Cortex of kidney (tissue), 1 donor: ENCODE data around the gene FOXJ3.

Experiments used
- DNase-seq: peaks from one replicate; lab custom pipeline; 2025; lab: John Stamatoyannopoulos, UW

FOXJ3 gene

DNA sequence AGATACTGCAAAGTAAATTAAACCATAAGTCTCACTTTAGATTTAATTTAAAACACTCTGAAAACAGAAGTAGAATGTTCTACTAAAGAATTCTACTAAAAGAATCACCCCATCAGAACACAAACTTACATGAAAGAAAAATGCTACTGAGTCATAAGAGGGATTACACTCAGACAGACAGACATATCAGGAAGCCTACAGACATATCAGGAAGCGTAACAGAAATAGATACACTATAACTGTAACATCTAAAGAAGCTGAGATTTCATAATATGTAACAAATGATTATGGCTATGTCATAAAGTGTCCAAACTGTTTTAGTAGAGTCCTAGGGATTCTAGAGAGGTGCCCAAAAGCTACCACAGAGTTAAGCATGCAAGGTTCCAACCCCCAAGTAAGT, 23.9 kb downstream of the FOXJ3 start:
- no peak for DNase-seq

DNA sequence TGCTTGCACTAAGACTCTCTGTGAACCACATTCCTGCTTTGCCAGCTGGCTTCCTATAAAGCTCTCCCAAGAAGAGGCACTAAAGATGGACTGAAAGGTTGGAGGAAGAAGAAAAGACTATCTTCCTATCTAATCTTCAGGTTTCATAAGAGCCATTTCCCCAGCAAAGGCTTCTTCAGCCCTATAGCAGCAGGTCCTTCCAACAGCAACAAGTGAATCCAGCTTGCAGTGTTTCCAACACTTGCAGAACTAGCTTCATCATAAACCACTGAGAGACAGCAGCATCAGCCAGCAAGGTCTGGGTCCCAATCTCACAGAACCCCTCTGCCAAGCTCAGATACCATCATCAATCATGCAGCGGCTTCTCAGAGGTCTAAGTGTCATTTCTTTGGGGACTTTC, 28.1 kb downstream of the FOXJ3 start:
- DNase-seq = no peak

DNA sequence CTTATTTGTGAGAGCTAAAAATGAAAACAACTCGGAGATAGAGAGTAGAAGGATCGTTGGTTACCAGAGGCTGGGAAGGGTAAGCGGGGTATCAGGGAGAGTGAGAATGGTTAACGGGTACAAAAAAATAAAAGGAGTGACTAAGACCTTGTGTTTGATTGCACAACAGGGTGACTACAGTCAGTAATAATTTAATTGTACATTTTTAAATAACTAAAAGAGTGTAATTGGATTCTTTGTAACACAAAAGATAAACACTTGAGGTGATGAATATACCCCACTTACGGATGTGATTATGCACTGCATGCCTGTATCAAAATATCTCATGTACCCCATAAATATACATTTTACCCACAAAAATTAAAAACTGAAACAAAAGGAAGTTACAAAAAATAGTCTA, 29.4 kb downstream of the FOXJ3 start:
- DNase-seq = no peak

DNA sequence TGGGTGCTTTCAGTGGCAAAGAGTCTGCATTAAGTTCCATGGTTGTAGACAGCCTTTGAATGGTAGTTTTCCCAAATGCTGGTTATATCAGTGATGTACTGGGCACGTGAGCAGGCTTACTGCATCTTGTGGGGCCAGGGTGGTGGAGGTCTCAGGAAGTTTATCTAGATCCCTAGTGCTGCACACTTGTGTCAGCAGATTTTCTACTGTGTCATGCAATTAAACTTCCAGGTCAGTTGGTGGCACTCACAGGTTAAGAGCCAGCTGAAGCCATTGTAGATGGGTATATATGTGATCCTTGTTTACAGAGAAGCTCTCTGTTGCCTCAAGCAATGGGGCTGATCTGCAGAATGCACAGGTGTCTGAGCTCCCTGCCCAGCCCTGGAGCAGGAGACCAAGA, 33.0 kb downstream of the FOXJ3 start:
- DNase-seq = no peak

DNA sequence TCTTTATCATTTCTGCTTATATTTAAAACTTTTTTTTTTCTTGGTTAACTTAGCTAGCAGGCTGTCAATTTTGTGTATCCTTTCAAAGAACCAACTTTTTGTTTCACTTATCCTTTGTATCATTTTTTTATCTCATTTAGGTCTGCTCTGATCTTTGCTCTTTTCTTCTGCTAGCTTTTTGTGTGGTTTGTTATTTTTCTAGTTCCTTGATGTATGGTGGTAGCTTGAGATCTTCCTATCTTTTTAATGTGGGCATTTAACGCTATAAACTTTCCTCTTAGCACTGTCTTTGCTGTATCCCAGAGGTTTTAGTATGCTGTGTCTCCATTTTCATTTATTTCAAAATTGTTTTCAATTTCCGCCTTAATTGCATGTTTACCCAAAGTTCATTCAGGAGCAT, 36.5 kb downstream of the FOXJ3 start:
- DNase-seq = no peak

DNA sequence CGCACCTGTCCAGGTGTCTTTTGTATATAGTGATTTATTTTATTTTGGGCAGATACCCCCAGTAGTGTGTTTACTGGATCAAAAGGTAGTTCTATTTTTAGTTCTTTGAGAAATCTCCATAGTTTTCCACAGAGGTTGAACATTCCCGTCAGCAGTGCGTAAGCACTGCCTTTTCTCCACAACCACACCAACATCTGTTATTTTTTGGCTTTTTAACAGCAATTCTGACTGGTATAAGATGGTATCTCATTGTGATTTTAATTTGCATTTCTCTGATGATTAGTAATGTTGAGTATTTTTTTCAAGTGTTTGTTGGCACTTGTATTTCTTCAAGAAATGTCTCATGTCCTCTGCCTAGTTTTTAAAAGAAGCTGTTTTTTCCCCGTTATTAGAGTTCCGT, 39.2 kb downstream of the FOXJ3 start:
- no peak for DNase-seq

DNA sequence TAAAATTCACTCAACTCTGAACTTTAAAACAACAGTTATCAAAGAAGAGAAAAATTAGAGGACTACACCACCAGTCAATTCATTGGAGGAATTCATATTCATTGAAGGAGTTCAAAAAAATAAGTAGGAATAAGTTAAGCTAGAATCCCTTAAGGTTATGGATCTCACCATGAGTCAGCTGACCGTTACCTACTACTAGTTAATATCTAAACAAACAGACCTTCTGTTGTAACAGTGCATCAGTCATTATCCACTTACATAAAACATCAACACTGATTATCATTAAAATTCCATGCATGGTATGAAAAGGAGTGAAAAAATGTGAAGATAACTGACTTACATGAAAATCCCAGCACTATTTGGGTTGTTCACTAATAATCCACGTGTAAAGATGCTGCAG, 44.9 kb downstream of the FOXJ3 start:
- no peak for DNase-seq

DNA sequence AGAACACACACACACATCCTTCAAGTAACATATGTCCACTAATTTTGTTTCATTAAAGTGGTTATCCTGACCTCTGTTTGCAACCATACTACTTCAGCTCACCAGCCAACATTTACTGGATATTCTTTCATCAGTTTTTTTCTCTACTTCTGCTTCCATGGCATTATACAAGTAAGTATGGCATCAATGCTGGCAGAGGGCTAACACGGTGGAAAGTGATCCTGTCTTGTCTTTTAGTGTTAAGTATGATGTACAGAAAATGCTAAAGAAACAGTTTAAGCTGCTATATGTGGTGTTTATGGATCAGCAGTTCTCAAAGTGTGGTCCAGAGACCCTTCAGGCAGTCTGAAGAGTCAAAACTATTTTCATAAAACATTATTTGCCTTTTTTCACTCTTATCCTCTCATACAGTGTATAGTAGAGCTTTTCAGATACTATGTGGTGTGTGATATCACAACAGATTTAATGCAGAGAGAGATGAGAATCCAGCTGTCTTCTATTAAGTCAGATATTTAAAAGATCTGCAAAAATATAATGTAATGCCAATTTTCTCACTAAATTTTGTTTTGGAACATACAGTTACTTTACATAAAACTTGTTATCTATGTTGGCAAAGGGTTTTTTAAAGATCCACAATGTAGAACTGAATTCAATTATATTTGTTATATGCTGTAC, 46.6 kb downstream of the FOXJ3 start:
- DNase-seq = no peak

DNA sequence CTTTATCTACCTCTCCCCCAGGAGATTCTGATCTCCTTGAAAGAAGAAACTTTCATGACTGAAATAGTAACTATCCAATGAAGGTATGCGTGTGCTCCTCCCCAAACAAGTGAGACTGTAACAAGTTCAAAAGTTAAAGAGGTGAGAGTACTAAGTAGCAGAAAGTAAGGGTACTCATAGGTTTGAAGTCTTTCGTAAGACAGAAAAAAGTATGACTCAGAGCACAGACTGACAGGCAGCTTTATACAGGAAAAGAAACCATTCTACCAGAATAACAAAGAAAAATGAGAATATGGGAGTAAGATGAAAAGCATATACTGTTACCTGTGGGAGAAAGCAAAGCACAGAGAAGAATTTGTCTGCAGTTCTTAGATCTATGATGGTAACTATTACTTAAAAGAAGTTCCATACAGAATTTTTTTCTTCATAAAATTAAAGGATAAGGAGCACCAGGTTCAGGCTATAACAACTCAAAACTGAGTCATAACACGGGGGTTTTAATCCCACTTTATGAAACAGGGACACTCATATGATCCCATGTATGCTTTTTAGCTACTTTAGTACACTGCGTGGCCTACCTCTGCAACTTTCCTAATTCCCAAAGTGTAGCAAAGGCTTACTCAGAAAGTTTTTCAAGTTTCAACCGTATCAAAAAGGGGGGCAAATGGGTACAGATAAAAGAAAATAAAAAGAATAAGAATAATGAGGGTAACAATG, 52.0 kb downstream of the FOXJ3 start:
- no peak for DNase-seq

DNA sequence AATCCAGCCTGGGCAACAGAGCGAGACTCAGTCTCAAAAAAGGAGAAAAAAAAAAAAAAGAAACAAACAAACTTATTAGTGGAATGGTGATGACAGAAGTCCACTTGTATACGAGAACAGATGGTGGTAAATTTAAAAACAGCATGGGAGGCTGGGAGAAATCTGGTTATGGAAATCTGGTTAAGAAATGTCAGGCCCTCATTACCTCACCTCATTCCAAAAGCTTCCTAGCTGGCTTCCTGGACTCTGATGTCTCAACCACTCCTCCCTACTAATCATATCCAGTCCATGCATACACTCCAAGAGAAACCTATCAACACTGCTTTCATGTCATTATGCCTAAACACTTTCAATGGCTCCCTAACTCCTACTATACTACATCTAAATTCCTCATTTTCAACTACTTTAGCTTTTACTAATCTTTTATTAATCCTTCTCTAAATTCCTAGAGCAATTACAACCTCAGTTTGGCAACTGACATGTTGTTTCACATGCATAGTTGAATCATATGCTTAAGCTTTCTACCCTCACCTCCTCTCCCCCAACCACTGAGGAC, 52.9 kb downstream of the FOXJ3 start:
- no peak for DNase-seq

DNA sequence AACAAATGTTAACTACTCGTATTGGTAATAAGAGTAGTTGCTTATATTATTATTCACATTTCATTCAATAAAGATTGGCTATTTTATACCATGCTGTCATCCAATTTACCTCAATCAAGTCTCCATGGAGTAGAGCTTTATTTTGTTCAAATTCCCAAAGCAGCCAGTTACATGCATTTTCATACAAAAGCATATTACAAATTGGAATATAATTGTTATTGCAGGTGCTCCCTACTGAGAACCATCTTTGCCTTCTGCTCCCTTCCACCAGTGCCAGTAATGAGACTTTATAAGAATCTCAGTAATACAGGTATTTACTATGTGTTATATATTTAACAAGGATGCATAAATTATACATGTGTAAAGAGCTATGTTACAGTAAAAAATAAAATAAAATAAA, 54.2 kb downstream of the FOXJ3 start:
- no peak for DNase-seq

DNA sequence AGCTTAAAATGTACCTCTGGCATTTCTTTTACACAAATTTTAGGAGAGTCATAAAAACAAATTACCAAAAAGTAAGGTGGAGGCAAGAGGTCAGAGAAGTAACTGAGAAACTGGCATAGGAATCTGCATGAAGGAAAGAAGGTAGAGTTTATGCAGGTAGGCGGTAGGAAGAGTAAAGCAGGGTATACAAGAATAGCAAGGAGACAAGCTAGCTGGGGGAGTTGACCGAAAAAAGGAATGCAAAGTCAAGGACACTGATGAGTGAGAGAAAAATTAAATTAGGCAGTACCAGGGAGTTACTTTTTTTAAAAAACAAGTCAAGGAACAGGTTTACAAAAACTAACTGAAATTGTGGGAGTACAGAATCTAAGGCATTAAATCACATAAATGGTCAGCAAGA, 56.0 kb downstream of the FOXJ3 start:
- no peak for DNase-seq

DNA sequence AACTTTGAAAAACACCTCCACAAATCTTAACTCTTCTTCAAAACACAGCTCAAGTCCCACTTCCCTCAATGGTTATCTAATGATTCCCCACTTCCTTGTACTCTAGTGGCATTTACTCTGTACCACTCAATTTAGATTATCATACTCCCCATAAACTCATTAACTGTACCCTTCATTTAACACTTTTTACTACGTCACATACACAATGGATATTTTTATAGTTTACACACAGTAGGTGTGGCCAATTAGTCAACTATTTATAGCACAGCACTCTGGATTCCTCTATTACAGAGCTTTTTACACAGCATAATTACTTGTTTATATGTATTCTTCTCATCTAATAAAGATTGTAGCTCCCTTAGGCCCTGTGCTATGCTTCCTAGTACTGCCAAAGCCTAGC, 62.1 kb downstream of the FOXJ3 start:
- DNase-seq = no peak

DNA sequence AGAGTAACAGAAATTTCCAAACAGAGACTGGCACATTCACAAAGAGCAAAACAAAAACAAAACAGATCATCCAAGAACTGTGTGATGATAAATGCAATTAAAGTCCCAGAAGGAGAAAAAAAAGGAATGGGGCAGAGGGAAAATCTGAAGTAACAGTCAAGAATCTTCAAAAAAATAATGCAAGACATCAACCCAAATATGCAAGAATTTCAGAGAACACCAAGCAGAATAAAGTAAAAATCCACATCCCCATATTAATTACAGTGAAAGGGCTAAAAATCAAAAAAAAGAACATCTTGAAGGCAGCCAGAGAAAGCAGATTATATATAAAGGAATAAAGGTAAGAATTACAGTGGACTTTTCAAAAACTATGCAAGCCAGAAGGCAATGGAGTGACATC, 67.1 kb downstream of the FOXJ3 start:
- DNase-seq = no peak

DNA sequence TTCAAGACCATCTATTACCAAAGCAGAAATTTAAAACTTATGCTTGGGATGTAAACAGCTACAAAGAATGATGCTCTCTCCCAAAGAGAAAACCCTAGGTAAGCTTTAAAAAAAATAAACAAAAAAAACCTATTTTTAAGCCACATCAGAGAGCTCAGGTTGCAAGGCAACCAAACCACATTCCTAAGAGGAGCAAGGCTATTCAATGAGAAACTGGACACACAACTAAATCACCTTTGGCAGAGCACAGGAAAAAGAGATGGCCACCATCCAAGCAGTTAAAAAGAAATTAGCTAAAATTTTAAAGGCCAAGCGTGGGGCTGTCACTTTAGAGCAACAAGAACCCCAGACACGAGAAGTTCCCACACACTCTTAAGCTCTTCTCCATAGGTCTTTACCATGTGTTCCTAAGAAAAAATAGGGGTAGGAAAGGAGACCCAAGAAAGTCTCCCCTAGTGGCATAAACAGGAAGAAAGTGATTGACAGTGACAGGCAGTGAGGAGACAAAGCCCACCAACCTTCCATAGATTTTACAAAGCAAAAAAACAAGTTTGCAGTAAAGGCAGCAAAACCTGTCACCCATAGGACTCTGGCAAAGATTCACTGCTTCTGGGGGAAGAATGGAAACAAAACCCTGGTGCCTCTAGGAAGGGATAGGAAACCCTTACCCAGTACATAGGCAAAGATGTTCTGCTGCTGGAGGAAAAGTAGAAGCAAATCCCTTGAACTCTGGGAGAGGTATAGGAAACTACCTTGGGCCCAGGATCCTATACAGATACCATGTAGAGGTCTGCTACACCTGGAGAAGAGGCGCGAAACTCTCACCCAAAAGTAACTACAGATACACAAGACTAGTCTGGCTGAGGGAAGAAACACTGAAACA, 68.5 kb downstream of the FOXJ3 start:
- DNase-seq = no peak

DNA sequence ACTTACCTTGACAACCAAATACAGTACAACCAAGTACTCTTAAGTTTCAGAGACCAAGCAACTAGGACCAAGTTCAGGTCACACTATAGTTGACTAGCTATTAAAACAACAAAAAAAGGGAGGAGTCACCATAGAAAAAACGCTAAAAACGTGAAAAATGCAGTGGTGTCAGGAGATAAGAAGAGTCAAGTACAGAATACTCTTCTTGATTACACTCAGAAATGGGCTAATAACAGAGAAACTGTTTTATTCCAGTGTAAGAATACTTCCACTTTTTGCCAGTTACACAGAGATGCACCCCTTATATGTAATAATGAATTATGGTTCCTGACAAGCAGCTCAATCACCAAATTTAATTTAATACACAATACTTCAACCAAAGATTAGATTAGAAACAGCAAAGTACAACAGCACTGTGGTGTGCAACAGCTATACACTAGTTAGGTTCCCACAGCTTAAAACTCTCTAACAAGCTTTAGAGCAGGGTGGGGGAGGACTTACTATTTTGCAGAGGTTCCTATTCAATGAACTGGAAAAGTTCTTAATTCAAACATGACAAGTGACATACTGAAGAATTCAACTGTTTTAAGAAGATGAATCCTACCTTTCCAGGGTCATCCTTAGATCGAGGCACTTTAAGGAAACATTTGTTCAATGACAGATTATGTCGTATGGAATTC, 70.4 kb downstream of the FOXJ3 start:
- DNase-seq = no peak

DNA sequence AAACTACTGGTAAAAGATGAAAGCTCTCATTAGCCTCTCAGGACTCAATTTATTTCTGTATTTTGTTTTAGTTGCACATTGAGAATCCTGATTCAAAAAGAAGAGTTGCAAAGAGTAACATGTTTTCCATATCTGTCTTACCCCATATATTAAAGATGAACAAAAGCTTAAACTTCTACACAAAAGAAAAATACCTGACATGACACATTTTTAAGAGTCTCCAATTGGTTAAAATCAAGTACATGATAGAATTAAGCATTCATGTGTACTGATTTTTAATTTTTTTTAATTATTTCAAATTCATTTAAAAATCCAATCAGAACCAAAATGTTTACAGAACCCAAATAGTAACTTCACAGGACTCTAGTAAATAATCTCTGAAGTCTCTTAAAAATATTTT, 72.0 kb downstream of the FOXJ3 start:
- DNase-seq = no peak

DNA sequence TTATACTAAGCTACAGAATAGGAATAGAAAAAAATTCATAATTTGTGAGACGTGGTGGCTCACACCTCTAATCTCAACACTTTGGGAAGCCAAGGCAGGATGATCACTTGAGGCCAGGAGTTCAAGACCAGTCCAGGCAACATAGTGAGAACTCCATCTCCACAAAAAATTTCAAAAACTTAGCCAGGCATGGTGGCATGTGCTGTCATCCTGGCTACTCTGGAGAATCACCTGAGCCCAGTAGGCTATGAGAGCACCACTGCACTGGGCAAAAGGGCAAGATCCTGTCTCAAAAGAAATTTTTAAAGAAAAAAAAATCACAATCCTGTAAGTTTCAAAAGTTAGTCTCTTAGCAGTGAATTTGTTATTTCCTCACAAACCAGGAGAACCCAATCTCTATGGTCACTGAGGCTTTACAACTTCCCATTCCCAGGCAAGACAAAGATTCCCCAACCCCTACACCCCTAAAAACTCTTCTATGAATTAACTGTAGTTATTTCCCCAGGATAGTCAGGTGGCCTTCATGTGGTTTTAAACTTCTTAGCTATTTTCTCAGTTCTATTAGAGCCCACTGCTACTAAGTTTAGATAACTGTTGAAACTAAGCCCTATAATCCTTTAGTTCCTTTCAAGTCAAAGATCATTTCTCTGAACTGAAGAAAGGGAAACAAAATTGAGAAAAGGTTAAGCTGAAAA, 74.5 kb downstream of the FOXJ3 start:
- DNase-seq = no peak

DNA sequence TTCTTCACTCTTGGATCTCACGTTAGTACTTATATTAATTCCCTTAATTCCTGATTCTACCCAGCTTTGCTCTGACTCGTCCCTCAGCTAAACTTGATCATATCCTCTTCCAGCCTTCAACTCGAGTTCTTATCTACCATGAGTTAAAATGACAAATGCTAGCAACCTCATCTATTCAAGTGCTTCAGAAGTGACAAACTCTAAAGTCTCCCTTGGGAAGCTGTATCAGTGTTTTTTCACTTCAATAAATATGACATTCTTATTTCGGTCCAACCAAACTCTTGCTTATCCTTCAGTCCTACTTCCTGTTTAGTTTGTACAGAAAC, 75.3 kb downstream of the FOXJ3 start:
- no peak for DNase-seq

DNA sequence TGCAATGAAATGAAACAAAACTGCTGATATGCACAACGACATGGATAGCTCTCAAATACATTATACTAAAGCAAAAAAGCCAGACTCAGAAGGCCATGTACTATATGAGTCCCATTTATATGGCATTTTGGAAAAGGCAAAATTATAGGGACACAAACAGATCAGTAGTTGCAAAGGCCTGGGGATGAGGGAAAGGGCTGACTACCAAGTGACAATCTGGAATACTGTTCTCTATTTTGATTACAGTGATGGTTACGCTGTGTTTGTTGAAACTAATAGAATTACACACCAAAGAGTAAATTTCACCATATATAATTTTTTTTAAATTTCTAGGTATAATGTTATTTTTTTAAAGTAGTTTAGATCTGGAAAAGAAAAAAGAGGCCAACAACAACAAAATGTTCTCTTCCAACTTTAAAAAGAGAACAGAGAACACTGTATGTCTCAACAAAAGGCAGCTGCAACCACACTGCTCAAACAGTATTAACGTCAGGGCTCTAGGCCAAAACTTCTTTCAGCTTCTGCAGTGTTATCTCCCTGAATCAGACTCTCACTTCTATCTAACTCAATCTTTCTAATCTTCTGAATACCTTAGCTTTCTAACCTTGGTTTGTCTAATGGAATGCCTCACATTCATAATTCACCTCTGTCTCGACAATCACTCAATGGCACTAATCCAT, 75.8 kb downstream of the FOXJ3 start:
- no peak for DNase-seq

DNA sequence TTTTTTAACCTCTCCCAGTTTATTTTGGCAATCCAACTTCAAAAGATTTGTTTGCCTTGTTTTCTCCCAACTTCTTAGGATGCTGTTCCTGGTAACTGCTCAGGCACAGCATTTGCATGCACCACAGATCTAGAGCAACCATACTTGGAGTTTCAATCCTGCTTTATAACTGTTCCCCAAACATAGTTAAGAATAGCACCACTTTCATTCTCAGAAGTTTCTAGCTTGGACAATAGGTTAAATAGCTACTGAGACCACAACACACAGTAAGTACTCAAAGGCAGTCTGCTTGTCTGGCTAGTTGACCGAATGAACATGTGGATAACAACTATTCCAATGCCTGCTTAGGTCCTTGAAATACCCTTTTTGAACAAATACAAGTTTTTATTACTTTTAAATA, 76.8 kb downstream of the FOXJ3 start:
- DNase-seq = no peak
